HG03060 (cell line): ENCODE measurements around the gene TMED3.

Experiments
- ATAC-seq: cut with Tn5 transposase; IDR thresholded peaks from one replicate; pipeline ENCODE4 v1.9.1; 2021; ENCODE audit warnings: low read depth, moderate number of reproducible peaks; ENCODE audit not compliant: unreplicated experiment

The TMED3 gene

GRCh38 chr15:79372428-79372827, 61.5 kb downstream of the TMED3 start:
- no peak for ATAC-seq
